Measurements from ENCODE around the gene LRMDA. TPM values are rescaled to one million over a fixed set of nuclear protein-coding genes. Genes with fewer than 3 reads are reported as not detected.

LRMDA gene
- total RNA-seq, 1 donor from 2014 or later: 19.4 TPM

DNA sequence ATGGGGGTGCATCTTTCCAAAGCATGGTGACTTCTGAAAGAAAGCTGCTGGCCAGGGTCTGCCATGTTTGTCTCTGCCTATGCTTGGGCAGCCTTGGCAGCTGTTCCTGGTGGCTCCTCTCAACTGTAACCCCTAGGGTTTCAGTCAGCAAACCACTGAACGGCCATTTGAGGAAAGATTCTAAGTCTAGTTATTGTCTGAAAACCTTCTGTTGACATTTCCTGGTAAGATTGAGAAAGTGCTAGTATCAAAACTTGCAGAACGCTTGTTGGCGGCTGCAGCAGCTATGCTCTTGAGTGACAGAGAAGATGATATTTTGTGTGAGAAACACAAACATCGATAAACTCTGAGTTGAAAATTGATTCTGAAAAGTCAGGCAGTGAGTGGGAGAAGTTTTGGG lies 523.1 kb downstream of the LRMDA start:
- TF ChIP-seq, protein P1, sequence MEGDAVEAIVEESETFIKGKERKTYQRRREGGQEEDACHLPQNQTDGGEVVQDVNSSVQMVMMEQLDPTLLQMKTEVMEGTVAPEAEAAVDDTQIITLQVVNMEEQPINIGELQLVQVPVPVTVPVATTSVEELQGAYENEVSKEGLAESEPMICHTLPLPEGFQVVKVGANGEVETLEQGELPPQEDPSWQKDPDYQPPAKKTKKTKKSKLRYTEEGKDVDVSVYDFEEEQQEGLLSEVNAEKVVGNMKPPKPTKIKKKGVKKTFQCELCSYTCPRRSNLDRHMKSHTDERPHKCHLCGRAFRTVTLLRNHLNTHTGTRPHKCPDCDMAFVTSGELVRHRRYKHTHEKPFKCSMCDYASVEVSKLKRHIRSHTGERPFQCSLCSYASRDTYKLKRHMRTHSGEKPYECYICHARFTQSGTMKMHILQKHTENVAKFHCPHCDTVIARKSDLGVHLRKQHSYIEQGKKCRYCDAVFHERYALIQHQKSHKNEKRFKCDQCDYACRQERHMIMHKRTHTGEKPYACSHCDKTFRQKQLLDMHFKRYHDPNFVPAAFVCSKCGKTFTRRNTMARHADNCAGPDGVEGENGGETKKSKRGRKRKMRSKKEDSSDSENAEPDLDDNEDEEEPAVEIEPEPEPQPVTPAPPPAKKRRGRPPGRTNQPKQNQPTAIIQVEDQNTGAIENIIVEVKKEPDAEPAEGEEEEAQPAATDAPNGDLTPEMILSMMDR (IDR thresholded peaks at IDR 0.05; ENCODE audit: unreplicated experiment): no peak
- H3K36me3 Mint-ChIP-seq (ENCODE audit: low read depth, unreplicated experiment): no peaks in the 10 kb centered on the region
- no peaks in the 10 kb centered on the region for H3K9me3 Mint-ChIP-seq (ENCODE audit: unreplicated experiment)
- H3K27me3 Mint-ChIP-seq (ENCODE audit: unreplicated experiment): no peaks in the 10 kb centered on the region
- no peaks in the 10 kb centered on the region for H3K4me1 Mint-ChIP-seq (ENCODE audit: unreplicated experiment)
- DNase-seq (ENCODE audit: low spot score): no peak
- H3K27ac Mint-ChIP-seq (ENCODE audit: unreplicated experiment): no peak overlapping the region
- no peak overlapping the region for H3K4me3 Mint-ChIP-seq (ENCODE audit: unreplicated experiment)

DNA sequence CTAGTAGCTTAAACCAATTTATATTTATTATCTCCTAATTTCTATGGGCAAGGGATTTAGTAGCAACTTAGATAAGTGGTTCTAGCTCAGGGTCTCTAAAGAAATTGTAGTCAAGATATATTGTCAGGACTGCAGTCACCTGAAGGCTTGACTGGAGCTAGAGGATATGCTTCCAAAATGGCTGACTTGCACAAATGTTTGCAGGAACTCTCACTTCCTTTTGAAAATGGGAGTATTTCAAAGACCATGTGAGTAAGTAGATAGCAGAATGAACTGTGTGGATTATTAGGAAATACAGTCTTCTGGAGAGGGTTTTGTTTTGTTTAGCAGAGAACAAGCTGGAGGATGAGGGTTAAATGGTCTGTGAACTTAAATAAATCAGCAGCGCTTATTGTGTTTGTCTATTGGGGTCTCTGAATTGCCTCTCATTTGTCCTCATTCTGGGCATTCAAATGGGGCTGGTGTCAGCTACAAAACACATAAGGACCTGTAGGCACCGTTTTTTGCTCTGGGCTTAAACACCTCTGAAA lies 524.6 kb downstream of the LRMDA start:
- Mint-ChIP-seq H3K27me3 (ENCODE audit: unreplicated experiment) (no peaks in the 10 kb centered on the region), H3K36me3 (ENCODE audit: low read depth, unreplicated experiment) (no peaks in the 10 kb centered on the region), H3K9me3 (ENCODE audit: unreplicated experiment) (no peaks in the 10 kb centered on the region), H3K4me3 (ENCODE audit: unreplicated experiment) (no peak overlapping the region), H3K4me1 (ENCODE audit: unreplicated experiment) (no peaks in the 10 kb centered on the region), H3K27ac (ENCODE audit: unreplicated experiment) (no peak overlapping the region)
- no peak for DNase-seq (ENCODE audit: low spot score)
- TF ChIP-seq, protein P1 (IDR thresholded peaks at IDR 0.05; ENCODE audit: unreplicated experiment): no peak

DNA sequence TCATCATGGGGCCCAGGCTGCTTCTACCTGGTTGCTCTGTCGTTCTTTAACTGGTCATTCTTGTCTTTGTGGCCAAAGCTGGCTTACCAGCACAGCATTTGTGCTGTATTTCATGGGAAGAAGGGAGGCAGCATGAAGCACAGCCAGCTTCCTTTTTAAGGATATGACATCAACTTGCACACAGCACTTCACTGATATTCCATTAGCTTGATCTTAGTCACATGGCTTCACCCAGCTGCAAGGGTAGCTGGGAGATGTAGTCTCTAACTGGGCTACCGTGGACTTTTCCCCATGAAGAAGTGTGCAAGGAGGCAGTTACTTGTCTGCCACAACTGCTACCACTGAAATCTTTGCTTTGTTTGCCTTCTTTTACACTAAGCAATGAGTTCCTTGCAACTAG lies 525.2 kb downstream of the LRMDA start:
- H3K27me3 Mint-ChIP-seq (ENCODE audit: unreplicated experiment): no peaks in the 10 kb centered on the region
- H3K36me3 Mint-ChIP-seq (ENCODE audit: low read depth, unreplicated experiment): no peaks in the 10 kb centered on the region
- H3K27ac Mint-ChIP-seq (ENCODE audit: unreplicated experiment): no peak overlapping the region
- H3K9me3 Mint-ChIP-seq (ENCODE audit: unreplicated experiment): no peaks in the 10 kb centered on the region
- no peaks in the 10 kb centered on the region for H3K4me1 Mint-ChIP-seq (ENCODE audit: unreplicated experiment)
- no peak overlapping the region for H3K4me3 Mint-ChIP-seq (ENCODE audit: unreplicated experiment)
- TF ChIP-seq, protein P1 (IDR thresholded peaks at IDR 0.05; ENCODE audit: unreplicated experiment): no peak
- no peak for DNase-seq (ENCODE audit: low spot score)

DNA sequence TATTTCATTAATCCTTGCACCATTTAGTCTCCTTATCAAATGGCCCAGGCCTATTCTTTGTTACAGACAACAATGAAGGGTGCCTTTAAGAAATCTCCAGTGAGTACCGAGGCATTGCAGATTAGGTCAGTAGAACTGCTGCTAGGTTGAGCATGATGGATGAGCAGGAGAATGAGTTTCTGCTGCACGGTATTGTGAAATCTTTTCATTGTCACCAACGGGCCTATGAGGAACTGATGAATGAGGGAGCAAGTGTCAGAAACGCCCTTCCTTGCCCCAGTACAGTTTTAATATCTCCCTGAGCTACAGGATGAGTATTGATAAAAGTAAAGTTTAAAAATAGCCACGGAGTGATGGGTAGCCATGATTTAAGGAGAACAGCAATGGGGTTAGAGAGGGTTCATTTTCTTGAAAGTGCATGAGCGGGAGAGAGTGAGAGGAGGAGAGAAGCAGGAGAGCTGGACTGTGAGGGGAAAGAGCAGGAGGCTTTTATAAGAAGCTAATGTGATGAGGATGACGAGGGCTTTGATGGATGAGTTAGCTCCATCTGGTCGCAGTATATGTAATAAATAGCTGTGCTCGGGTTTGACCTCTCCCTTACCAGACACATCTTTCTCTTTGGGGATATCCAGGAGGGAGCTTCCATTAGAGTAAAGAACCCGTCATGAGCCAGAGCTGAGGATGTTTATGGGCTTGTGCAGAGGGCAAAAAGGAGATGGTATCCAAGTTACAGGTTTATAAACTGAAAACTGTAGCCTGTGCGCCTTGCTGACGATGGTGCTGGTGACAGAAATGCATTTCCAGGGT lies 526.1 kb downstream of the LRMDA start:
- Mint-ChIP-seq H3K4me1 (ENCODE audit: unreplicated experiment) (no peaks in the 10 kb centered on the region), H3K27ac (ENCODE audit: unreplicated experiment) (no peak overlapping the region), H3K36me3 (ENCODE audit: low read depth, unreplicated experiment) (no peaks in the 10 kb centered on the region), H3K9me3 (ENCODE audit: unreplicated experiment) (no peaks in the 10 kb centered on the region), H3K4me3 (ENCODE audit: unreplicated experiment) (no peak overlapping the region), H3K27me3 (ENCODE audit: unreplicated experiment) (no peaks in the 10 kb centered on the region)
- TF ChIP-seq, protein P1 (IDR thresholded peaks at IDR 0.05; ENCODE audit: unreplicated experiment): no peak
- DNase-seq (ENCODE audit: low spot score): no peak

DNA sequence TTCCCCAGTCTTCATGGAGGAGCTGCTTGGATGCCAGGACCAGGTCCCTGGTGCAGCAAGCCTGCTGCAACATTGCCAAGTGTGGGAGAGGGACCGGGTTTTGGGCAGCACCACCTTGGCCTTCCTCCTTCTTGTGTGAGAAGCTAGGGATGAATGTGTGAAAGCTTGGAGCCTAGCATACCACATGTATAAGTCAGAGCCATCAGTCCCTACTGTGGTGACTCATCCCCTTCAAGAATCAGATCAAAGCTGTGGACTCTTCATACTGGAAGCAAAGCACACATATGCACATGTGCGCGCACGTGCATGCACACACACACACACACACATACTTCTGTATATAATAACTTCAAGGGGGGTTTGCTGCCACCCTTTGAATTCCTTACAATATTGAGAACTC lies 527.8 kb downstream of the LRMDA start:
- Mint-ChIP-seq H3K27me3 (ENCODE audit: unreplicated experiment) (no peaks in the 10 kb centered on the region), H3K4me1 (ENCODE audit: unreplicated experiment) (no peaks in the 10 kb centered on the region), H3K4me3 (ENCODE audit: unreplicated experiment) (no peak overlapping the region), H3K27ac (ENCODE audit: unreplicated experiment) (no peak overlapping the region), H3K9me3 (ENCODE audit: unreplicated experiment) (no peaks in the 10 kb centered on the region), H3K36me3 (ENCODE audit: low read depth, unreplicated experiment) (no peaks in the 10 kb centered on the region)
- TF ChIP-seq, protein P1 (IDR thresholded peaks at IDR 0.05; ENCODE audit: unreplicated experiment): no peak
- no peak for DNase-seq (ENCODE audit: low spot score)
